Endometrium (tissue), 2 donors: ENCODE results near the gene PTPRK.

Experiments used
- FAIRE-seq: peaks from 2 replicates; lab custom pipeline; 2012; peaks lifted over from hg19 to GRCh38; lab: Jason Lieb, UNC
- donor health status: control.
- donor health status: control.

PTPRK gene

GRCh38 chr6:128520436-128521281 is at the start of gene PTPRK:
PTPRK (minus strand) TSS chr6:128520599; CDS start chr6:128520358, 241 bp downstream.
- FAIRE-seq: no peak

DNA sequence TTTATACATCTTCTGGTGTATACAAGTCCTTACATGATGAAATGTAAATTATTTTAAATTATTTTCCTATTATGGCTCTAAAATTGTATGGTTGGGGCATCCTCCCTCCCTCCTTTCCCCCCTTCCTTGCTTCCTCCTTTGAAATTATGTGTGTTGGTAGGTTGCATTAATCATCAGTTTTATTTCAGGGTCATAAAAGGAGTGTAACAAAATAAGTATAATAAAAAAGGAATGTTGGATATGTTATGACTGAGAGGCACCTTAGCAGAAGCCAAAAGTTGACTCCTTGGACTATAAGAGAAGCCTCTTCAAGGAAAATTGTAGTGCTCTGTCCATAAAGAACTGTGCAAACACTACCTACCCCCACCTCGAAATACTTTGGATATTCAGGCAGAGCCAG is 46.6 kb upstream of the PTPRK start:
- peak; percentile 18 for FAIRE-seq

GRCh38 chr6:128560966-128561365 is 40.6 kb upstream of the PTPRK start:
- no peak for FAIRE-seq

- FAIRE-seq: no peak
Observed at GRCh38 chr6:128558924-128559323, 38.5 kb upstream of the PTPRK start.

DNA sequence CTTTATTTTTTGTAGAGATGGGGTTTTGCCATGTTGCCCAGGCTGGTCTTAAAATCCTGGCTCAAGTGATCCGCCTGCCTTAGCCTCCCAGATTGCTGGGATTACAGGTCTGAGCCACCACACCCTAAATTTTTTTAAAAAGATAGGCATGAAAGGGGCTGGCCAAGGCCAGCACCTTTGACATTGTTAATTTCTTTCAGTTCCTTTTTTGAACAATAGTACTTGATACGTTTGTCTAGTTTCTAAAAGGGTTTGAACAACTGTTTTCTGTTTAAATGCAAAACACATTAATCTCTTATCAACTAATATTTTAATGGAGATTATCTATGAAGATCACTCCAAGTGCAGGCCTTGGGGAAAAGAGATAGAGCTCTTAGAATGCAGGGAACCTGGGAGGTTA is 37.6 kb upstream of the PTPRK start:
- FAIRE-seq: no peak

DNA sequence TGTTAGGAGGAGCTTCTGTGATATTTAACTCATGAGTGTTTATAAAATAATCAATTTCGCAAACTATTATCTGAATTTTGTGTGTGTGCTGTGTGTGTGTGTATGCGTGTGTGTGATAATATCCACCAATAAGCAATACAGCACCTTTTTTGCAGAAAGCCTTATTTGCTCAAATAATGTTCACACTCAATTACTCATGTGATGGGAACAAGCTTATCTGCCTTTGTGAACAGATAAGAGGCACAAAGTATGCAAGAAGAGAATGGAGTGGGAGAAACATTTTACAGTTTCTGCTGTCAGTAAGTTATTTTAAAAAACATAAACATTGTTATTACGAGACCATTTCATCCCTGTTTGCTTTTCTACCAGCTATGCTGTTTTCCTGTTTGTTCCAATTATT is 36.7 kb upstream of the PTPRK start:
- no peak for FAIRE-seq

DNA sequence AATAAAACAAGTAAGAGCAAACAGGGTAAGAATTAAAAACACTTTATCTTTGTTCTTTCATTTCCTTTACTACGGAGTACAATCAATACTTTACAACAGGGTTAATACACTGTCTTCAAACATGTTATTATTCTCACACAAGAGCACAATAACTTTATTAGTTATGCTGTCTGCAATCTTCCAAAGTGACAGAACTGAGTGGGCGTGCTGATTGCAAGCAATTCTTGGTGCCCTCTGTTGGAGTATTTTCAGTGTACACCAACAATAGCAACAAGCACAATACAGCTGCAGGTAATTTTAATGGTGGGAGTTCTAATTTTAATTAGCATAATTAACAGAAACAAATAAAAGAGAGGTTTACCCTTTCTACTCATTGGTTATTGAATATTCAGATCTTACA is 33.9 kb upstream of the PTPRK start:
- FAIRE-seq: no peak

- FAIRE-seq: no peak
Observed at GRCh38 chr6:128541261-128541660, 20.9 kb upstream of the PTPRK start.

- no peak for FAIRE-seq
Observed at GRCh38 chr6:128538763-128539162, 18.4 kb upstream of the PTPRK start.

DNA sequence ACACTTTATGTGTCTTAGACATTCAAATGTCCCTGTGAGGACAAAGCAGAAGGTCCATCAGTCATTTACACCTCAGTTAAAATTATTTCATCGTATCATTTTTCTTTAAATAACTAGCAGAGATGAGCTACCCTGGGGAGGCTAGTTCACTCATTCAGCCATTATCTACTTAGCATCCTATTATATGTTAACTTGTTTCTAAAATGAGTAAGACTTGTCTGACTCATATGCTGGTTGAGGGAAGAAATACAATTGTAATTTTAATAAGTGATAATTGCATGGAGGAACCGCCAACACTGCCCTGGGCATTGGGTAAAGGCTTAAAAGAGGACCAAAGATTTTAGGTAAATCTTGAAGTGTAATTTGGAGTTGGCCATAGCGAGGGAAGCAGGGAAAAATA is 12.4 kb upstream of the PTPRK start:
- FAIRE-seq: no peak

- no peak for FAIRE-seq
Observed at GRCh38 chr6:128532136-128532535, 11.7 kb upstream of the PTPRK start.

GRCh38 chr6:128531696-128532095 is 11.3 kb upstream of the PTPRK start:
- FAIRE-seq: no peak

DNA sequence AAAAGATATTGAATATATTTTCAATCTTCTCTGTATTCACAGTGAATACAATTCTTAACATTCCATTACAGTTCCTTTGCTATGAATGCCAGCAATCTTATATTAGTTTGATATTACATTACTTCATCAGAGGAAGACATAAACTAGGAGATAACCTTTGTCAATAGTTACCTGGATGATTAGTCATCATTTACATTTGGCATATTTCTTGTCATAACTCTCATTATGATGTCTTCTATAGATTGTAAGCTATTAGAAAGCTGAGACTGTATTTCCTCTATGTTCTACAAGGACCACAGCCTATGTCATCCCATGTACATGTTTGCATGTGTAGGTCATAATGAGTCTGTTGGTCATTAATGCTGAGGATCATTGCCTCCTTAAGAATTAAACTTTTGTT is 7.8 kb upstream of the PTPRK start:
- no peak for FAIRE-seq

- FAIRE-seq: no peak
Observed at GRCh38 chr6:128527375-128527774, 7.0 kb upstream of the PTPRK start.

GRCh38 chr6:128526152-128526914 is 5.9 kb upstream of the PTPRK start:
- no peak for FAIRE-seq

DNA sequence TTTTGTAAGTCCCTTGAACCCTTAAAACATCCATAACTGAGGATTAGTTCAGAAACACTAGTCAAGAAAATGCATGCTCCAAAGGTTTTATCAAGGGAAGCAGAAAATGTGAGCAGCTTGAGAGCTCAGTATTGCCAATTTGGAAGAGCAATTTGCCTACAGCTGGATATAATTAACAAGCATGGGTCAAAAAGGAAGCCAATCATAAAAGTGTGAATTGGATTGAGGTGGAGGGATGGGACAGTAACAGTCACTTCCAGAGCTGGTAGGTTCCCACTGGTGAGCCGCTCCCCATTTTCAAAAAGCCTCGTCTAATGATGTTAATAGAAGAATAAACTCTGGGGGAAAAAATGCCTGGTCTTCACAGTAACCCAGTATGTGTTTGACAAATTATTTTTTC is 5.0 kb upstream of the PTPRK start:
- no peak for FAIRE-seq

DNA sequence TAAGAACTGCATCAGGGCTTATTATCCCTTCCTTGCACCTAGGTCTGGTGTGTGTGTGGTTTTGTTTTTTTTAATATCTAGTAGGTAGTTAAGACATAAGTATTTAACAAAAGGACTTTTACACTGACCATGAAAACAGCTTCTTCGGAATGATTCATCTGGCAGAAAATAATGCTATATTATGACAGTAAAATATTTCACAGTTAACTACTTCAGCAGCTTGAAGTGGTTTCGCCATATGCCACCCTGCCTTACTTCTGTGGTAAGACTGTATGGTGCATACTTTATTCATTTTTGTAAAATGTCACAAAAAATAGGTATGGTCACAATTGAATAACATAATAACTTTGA is 858 bp upstream of the PTPRK start:
- no peak for FAIRE-seq

DNA sequence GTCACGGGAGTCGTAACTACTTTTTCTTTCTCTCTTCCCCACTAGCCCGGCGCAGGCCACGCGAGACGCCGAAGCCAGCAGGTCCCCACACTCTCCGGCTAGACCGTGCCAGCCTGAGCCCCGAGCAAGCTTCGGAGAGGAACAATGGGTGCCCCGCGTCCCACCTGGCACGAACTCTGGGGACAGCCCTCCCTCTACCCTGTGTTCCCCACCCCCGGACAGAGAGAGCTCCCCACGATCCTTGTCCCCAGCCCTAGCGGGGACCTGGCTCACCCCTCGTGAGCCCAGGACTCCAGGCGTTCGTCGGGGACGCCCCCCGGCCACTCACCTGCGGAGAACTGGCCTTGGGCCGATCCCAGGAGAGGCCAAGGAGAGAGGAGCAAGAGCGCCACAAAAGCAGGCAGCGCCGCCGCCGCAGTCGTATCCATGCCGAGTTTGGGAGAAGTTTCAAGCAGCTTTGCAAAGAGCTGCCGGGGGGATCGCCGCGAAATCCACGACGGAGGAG is 416 bp downstream of the PTPRK start:
- no peak for FAIRE-seq

- FAIRE-seq: no peak
Observed at GRCh38 chr6:128519132-128519930, 1.1 kb downstream of the PTPRK start.

DNA sequence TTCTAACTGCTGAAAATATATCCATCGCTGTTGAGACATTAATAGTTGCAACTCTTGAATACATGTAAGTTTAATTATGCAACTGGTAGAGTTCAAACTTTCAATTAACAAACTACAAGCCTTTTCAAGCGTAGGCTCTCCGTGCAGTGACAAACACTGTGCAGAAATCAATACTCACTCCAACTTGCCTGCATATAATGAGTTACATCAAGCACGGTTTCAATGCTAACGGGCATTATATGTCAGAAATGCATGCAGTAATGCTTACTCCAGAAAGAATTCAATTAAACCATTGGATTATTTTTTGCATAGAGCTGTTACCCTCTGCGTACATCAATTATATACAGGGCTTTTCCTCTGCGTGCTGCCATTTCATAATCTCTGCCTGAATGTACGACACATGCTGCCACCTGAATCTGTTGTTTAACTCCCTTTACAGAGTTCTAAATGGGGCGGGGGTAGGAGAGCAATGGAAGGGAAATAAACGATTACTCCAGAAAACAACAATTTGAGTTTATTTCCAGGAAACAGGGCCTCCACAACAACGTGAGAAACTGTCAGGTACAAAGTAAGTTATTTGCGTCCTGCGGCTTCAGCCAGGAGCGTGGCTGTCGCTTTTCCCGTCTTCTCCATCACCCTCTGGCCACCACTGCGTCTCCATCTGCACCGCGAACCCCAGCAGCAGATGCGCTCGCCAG is 1.8 kb downstream of the PTPRK start:
- no peak for FAIRE-seq

DNA sequence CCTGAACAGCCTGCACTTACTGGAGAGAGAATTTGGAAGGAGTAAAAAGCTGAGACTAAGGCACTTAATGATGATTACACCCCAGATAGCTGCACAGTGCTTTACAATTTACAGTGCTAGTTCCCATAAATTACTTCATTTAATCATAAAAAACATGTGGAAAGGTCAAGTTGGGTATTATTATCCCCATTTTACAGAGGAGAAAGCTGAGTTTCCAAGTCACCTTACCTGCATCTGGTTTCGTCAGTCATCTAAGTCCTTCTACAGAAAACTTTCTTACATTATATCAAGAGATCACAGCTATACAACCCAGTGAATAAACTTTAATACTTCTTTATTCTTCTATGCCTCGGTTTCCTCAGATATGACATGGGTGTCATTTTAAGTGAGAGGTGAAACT is 3.3 kb downstream of the PTPRK start:
- no peak for FAIRE-seq

DNA sequence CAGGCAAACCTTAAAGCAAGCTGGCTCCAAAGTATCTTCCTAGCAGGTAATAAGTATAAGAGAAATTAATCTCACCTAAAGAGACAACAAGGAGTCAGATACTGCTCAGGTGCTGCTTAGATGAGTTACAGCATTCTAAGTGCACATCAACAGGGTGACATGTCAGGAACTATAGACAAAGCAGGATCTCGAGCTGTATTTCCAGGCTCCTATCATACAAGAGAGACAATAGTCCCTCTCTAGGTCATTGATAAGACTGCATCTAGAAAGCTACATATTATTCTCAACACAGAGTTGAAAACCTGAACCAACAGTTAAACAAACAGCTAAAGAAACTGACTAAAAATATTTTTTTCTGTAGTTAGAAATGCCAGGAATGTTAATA is 3.9 kb downstream of the PTPRK start:
- no peak for FAIRE-seq
